Neural cell (in vitro differentiated cells): ENCODE measurements around the gene PYGO2. TPM values are rescaled to one million over a fixed set of nuclear protein-coding genes. Genes with fewer than 3 reads are reported as not detected.

Experiments used
- H2AFZ ChIP-seq: fragments of 200-600, 300-800 bp; sonication (generic), shearing (Covaris generic); 2 replicates; pipeline ENCODE4 v1.6.0; 2014; ENCODE audit warnings: low read depth, mild to moderate bottlenecking, antibody characterized with exemption, low read length, moderate library complexity
- H3F3A ChIP-seq: fragments of 200-600 bp; shearing (Covaris generic); 2 replicates; pipeline ENCODE4 v1.6.1; 2016; ENCODE audit warnings: mild to moderate bottlenecking, moderate library complexity, mixed read lengths, antibody characterized with exemption, low read length; ENCODE audit not compliant: insufficient read depth, poor library complexity, severe bottlenecking
- H3K27ac ChIP-seq: fragments of 200-600, 300-800 bp; sonication (generic), shearing (Covaris generic); 2 replicates; pipeline ENCODE4 v1.5.1; 2014; ENCODE audit warnings: mild to moderate bottlenecking, low read length, moderate library complexity
- H3K27me3 ChIP-seq: fragments of 300-800, 200-600 bp; sonication (generic), shearing (Covaris generic); 2 replicates; pipeline ENCODE4 v1.6.0; 2014; ENCODE audit warnings: mild to moderate bottlenecking, low read depth, low read length, moderate library complexity; ENCODE audit not compliant: insufficient read depth
- H3K36me3 ChIP-seq: fragments of 300-800, 200-600 bp; sonication (generic), shearing (Covaris generic); 2 replicates; pipeline ENCODE4 v1.5.1; 2014; ENCODE audit warnings: mild to moderate bottlenecking, antibody characterized with exemption, low read length, moderate library complexity; ENCODE audit not compliant: insufficient read depth
- H3K4me2 ChIP-seq: fragments of 300-800, 200-600 bp; sonication (generic), shearing (Covaris generic); 2 replicates; pipeline ENCODE4 v1.6.0; 2014; ENCODE audit warnings: mild to moderate bottlenecking, low read length
- H3K4me3 ChIP-seq: fragments of 300-800, 200-600 bp; sonication (generic), shearing (Covaris generic); 2 replicates; pipeline ENCODE4 v1.5.1; 2014; ENCODE audit warnings: mild to moderate bottlenecking, low read length, moderate library complexity
- H3K79me2 ChIP-seq: fragments of 200-600 bp; shearing (Covaris generic); replicated peaks from 2 replicates; pipeline ENCODE4 v1.6.0; 2014; ENCODE audit warnings: mild to moderate bottlenecking, low read length, moderate library complexity; ENCODE audit not compliant: insufficient read depth
- H3K9ac ChIP-seq: fragments of 300-800, 200-600 bp; sonication (generic), shearing (Covaris generic); 2 replicates; pipeline ENCODE4 v1.6.1; 2016; ENCODE audit warnings: mild to moderate bottlenecking, low read length, mixed read lengths
- H3K9me2 ChIP-seq: fragments of 200-600 bp; shearing (Covaris generic); 2 replicates; pipeline ENCODE4 v1.6.1; 2016; ENCODE audit warnings: mild to moderate bottlenecking, low read length, mixed read lengths; ENCODE audit not compliant: insufficient read depth
- H3K9me3 ChIP-seq: fragments of 200-600, 300-800 bp; sonication (generic), shearing (Covaris generic); 2 replicates; pipeline ENCODE4 v1.6.1; 2016; ENCODE audit warnings: mild to moderate bottlenecking, mixed run types, low read length, moderate library complexity, mixed read lengths
- H4K20me1 ChIP-seq: fragments of 200-600 bp; shearing (Covaris generic); 2 replicates; pipeline ENCODE4 v1.6.1; 2016; ENCODE audit warnings: mild to moderate bottlenecking, mixed run types; ENCODE audit not compliant: insufficient read depth
- CTCF ChIP-seq: fragments of 450-650 bp; IDR thresholded peaks from 2 replicates; pipeline ENCODE4 v1.5.1; 2014; ENCODE audit warnings: antibody characterized with exemption, mild to moderate bottlenecking, moderate library complexity; ENCODE audit not compliant: poor library complexity, severe bottlenecking
- EP300 ChIP-seq: fragments of 450-650 bp; conservative IDR thresholded peaks from 2 replicates; pipeline ENCODE4 v1.6.1; 2014; ENCODE audit warnings: antibody characterized with exemption, mild to moderate bottlenecking, moderate library complexity; ENCODE audit not compliant: poor library complexity, severe bottlenecking
- EZH2 ChIP-seq: fragments of 200-600, 300-800 bp; shearing (Covaris generic), sonication (generic); IDR thresholded peaks from 2 replicates; pipeline ENCODE4 v1.6.1; 2014; ENCODE audit warnings: antibody characterized with exemption, low read length, borderline replicate concordance, mild to moderate bottlenecking; ENCODE audit not compliant: insufficient read depth, poor library complexity, severe bottlenecking
- MXI1 ChIP-seq: fragments of 450-650 bp; conservative IDR thresholded peaks from 2 replicates; pipeline ENCODE4 v1.6.1; 2014; ENCODE audit warnings: antibody characterized with exemption, mild to moderate bottlenecking; ENCODE audit not compliant: poor library complexity, severe bottlenecking
- RAD21 ChIP-seq: fragments of 450-650 bp; conservative IDR thresholded peaks from 2 replicates; pipeline ENCODE4 v1.6.1; 2014; ENCODE audit warnings: antibody characterized with exemption, mild to moderate bottlenecking, moderate library complexity
- REST ChIP-seq: IDR thresholded peaks from 2 replicates; pipeline ENCODE4 v1.6.1; 2012; ENCODE audit warnings: borderline replicate concordance
- SMC3 ChIP-seq: fragments of 450-650 bp; conservative IDR thresholded peaks from 2 replicates; pipeline ENCODE4 v1.6.1; 2014; ENCODE audit warnings: antibody characterized with exemption, mild to moderate bottlenecking, moderate library complexity; ENCODE audit not compliant: poor library complexity
- TAF1 ChIP-seq: IDR thresholded peaks from 2 replicates; pipeline ENCODE4 v1.6.1; 2012; ENCODE audit warnings: low read depth
- polyA plus RNA-seq: library from polyadenylated mRNA; depleted of rRNA; stranded (reverse); fragments of >200 nt; gene quantifications from 2 replicates; pipeline ENCODE4 v1.2.3, GENCODE V29; 2014

The PYGO2 gene
- polyA plus RNA-seq, 1 donor from 2014 or later: 13.4 TPM

- H3K27ac ChIP-seq: peak overlapping the region; percentile 44
- H3K79me2 ChIP-seq: peaks cover 26% of the 10 kb centered on the region
- TF ChIP-seq EP300: no peak
- TF ChIP-seq REST: peak; percentile 9
- no peak for TF ChIP-seq RAD21
- no peak for TF ChIP-seq EZH2
- no peak for TF ChIP-seq CTCF
- no peak for TF ChIP-seq TAF1
- no peaks in the 10 kb centered on the region for H3K9me2 ChIP-seq
- H2AFZ ChIP-seq: peak overlapping the region; percentile 86
- no peaks in the 10 kb centered on the region for H3K9me3 ChIP-seq
- peak overlapping the region; percentile 87 for H3K4me2 ChIP-seq
- peak overlapping the region; percentile 83 for H3K4me3 ChIP-seq
- H3F3A ChIP-seq: peaks cover 3% of the 10 kb centered on the region
- H3K9ac ChIP-seq: peak overlapping the region; percentile 60
- no peaks in the 10 kb centered on the region for H3K36me3 ChIP-seq
- H4K20me1 ChIP-seq: no peaks in the 10 kb centered on the region
- no peaks in the 10 kb centered on the region for H3K27me3 ChIP-seq
Observed at GRCh38 chr1:154975409-154976059, 14.0 kb upstream of the PYGO2 start.

- no peak for TF ChIP-seq MXI1
- TF ChIP-seq REST: peak; percentile 19
- TF ChIP-seq TAF1: peak; percentile 49
- TF ChIP-seq SMC3: peak; percentile 63
- TF ChIP-seq RAD21: peak; percentile 33
- no peaks in the 10 kb centered on the region for H4K20me1 ChIP-seq
- H3K4me3 ChIP-seq: peak overlapping the region; percentile 83
- no peaks in the 10 kb centered on the region for H3K9me2 ChIP-seq
- no peaks in the 10 kb centered on the region for H3K9me3 ChIP-seq
- H3K36me3 ChIP-seq: no peaks in the 10 kb centered on the region
- peaks cover 3% of the 10 kb centered on the region for H3F3A ChIP-seq
- peak overlapping the region; percentile 87 for H3K4me2 ChIP-seq
- H3K27ac ChIP-seq: peak overlapping the region; percentile 44
- peak overlapping the region; percentile 86 for H2AFZ ChIP-seq
- peaks cover 26% of the 10 kb centered on the region for H3K79me2 ChIP-seq
- no peaks in the 10 kb centered on the region for H3K27me3 ChIP-seq
- H3K9ac ChIP-seq: peak overlapping the region; percentile 60
Observed at GRCh38 chr1:154974808-154975408, 13.3 kb upstream of the PYGO2 start.
